OCI-LY3 (cell line): ENCODE results near the gene ARL6IP5.

Source experiments
- CTCF ChIP-seq: fragments of 200-600, 300-600 bp; sonication (generic); IDR thresholded peaks from 2 replicates; pipeline ENCODE4 v1.5.1; 2014; ENCODE audit warnings: antibody characterized with exemption, low read length, low read depth
- EZH2phosphoT487 ChIP-seq: fragments of 200-600 bp; shearing (Covaris generic); IDR thresholded peaks from 2 replicates; pipeline ENCODE4 v1.6.1; 2018; ENCODE audit warnings: antibody characterized with exemption, mixed run types, low read depth

GRCh38 chr3:69128509-69128908 lies 43.8 kb downstream of the ARL6IP5 start:
- TF ChIP-seq CTCF (no peak), EZH2phosphoT487 (no peak)
